Measurements from ENCODE around the gene WNT1.

Gene WNT1

GRCh38 chr12:48982397-48983080 is 4.4 kb downstream of the WNT1 start:
- Mint-ChIP-seq H3K4me3 (no peak overlapping the region), H3K9me3 (no peaks in the 10 kb centered on the region), H3K27ac (no peak overlapping the region), H3K27me3 (peaks cover 80% of the 10 kb centered on the region), H3K4me1 (ENCODE audit: low read depth) (peaks cover 42% of the 10 kb centered on the region), H3K36me3 (ENCODE audit: low read depth) (no peaks in the 10 kb centered on the region)

- H3K4me3 Mint-ChIP-seq, result no peak overlapping the region
- peaks cover 18% of the 10 kb centered on the region for H3K4me1 Mint-ChIP-seq (ENCODE audit: low read depth)
- H3K9me3 Mint-ChIP-seq, result no peaks in the 10 kb centered on the region
- H3K27ac Mint-ChIP-seq, result no peak overlapping the region
- peaks cover 82% of the 10 kb centered on the region for H3K27me3 Mint-ChIP-seq
- no peaks in the 10 kb centered on the region for H3K36me3 Mint-ChIP-seq (ENCODE audit: low read depth)
These were observed 7.4 kb downstream of the WNT1 start for GRCh38 chr12:48985475-48985897.

DNA sequence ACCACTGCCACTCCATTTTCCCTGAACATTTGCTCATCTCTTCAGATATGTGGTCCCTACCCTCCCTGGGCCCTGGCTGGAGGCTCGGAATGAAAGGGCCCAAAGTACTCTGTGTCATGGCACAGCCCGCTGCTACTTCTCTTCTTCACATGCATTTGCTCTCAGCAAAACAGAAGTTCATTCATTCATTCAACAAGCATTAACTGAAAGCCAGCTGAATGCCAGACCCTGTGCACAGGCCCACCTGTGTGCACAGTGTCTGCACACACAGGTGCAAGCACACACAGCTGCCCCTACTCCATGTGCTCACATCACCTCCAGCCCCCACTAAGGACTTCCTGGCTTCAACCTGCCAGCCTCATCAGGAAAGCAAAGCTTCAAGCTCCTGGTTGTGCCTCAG is 7.8 kb downstream of the WNT1 start:
- H3K27ac Mint-ChIP-seq, result no peak overlapping the region
- H3K9me3 Mint-ChIP-seq, result no peaks in the 10 kb centered on the region
- peaks cover 82% of the 10 kb centered on the region for H3K27me3 Mint-ChIP-seq
- H3K36me3 Mint-ChIP-seq (ENCODE audit: low read depth), result no peaks in the 10 kb centered on the region
- H3K4me1 Mint-ChIP-seq (ENCODE audit: low read depth), result peaks cover 14% of the 10 kb centered on the region
- H3K4me3 Mint-ChIP-seq, result no peak overlapping the region

GRCh38 chr12:48986720-48987291 is 8.7 kb downstream of the WNT1 start:
- no peak overlapping the region for H3K4me3 Mint-ChIP-seq
- peaks cover 5% of the 10 kb centered on the region for H3K4me1 Mint-ChIP-seq (ENCODE audit: low read depth)
- H3K36me3 Mint-ChIP-seq (ENCODE audit: low read depth), result no peaks in the 10 kb centered on the region
- H3K9me3 Mint-ChIP-seq, result no peaks in the 10 kb centered on the region
- H3K27ac Mint-ChIP-seq, result no peak overlapping the region
- peaks cover 74% of the 10 kb centered on the region for H3K27me3 Mint-ChIP-seq

DNA sequence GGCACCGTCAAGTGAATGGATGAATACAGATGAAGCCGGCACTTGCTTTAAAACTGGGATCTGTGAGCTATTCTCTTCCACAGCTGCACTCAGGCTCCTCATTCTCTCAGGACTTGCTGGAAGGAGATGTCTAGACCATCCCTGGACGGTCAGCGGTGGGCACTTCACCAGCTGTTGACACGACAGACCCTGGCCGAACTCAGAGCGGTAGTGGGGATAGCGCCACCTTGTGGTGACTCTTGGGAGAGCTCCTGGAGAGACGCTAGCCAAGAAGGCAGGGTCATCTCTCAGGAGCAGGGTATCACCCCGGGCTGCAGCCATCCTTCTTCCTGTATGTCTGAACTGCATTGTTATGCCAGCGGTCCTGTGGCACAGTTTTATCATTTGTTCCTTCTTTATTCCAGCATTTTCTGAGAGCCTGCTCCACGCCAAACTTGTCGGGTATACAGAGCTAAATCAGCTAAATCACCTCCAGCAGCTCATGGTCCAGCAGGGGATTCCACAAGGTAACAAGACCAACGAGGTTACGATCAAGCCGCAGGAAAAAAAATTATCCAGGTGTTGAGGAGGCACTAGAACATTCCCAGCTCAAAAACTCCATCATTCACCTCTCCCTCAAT is 10.0 kb downstream of the WNT1 start:
- Mint-ChIP-seq H3K27me3 (peaks cover 65% of the 10 kb centered on the region), H3K27ac (no peak overlapping the region), H3K4me3 (no peak overlapping the region), H3K36me3 (ENCODE audit: low read depth) (no peaks in the 10 kb centered on the region), H3K9me3 (no peaks in the 10 kb centered on the region), H3K4me1 (ENCODE audit: low read depth) (no peaks in the 10 kb centered on the region)

GRCh38 chr12:48990552-48990951 is 12.4 kb downstream of the WNT1 start:
- H3K27me3 Mint-ChIP-seq, result peaks cover 62% of the 10 kb centered on the region
- no peaks in the 10 kb centered on the region for H3K9me3 Mint-ChIP-seq
- H3K4me3 Mint-ChIP-seq, result no peak overlapping the region
- no peaks in the 10 kb centered on the region for H3K36me3 Mint-ChIP-seq (ENCODE audit: low read depth)
- peaks cover 7% of the 10 kb centered on the region for H3K4me1 Mint-ChIP-seq (ENCODE audit: low read depth)
- no peak overlapping the region for H3K27ac Mint-ChIP-seq

DNA sequence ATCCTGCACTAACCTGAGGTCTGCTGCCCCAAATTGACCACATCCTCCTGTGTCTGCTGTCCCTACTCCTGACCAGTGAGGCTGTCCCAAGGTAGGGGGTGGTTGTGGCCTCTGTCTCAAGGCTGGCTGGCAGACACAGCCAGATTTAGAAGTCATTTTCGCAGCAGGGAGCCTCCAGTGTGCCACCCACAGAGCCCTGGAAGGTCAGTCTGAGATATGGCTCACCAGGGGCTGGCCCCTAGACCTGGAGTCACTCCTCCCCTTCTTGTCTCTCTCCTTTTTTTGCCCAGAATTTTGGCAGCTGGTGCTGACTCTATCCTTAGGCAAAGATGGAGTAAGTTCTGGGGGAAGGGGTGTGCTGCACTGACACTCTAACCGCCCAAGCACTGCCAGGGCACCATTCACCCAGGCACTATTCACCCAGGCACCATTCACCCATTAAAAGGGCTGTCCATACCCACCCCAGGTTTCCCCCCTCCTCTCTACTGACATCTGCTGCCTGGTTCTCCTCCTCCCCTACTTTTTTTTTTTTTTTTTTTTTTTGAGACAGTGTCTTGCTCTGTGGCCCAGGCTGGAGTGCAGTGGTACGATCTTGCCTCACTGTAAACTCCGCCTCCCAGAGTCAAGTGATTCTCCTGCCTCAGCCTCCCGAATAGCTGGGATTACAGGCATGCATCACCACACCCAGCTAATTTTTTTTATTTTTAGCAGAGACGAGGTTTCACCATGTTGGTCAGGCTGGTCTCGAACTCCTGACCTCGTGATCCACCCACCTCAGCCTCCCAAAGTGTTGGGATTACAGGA is 13.3 kb downstream of the WNT1 start:
- H3K27me3 Mint-ChIP-seq, result peaks cover 65% of the 10 kb centered on the region
- peaks cover 8% of the 10 kb centered on the region for H3K4me1 Mint-ChIP-seq (ENCODE audit: low read depth)
- H3K9me3 Mint-ChIP-seq, result no peaks in the 10 kb centered on the region
- H3K36me3 Mint-ChIP-seq (ENCODE audit: low read depth), result no peaks in the 10 kb centered on the region
- H3K4me3 Mint-ChIP-seq, result no peak overlapping the region
- H3K27ac Mint-ChIP-seq, result no peak overlapping the region

- H3K27me3 Mint-ChIP-seq, result peaks cover 59% of the 10 kb centered on the region
- H3K9me3 Mint-ChIP-seq, result no peaks in the 10 kb centered on the region
- no peak overlapping the region for H3K27ac Mint-ChIP-seq
- peaks cover 20% of the 10 kb centered on the region for H3K4me1 Mint-ChIP-seq (ENCODE audit: low read depth)
- H3K4me3 Mint-ChIP-seq, result no peak overlapping the region
- H3K36me3 Mint-ChIP-seq (ENCODE audit: low read depth), result no peaks in the 10 kb centered on the region
These were observed 15.7 kb downstream of the WNT1 start for GRCh38 chr12:48993787-48994186.

DNA sequence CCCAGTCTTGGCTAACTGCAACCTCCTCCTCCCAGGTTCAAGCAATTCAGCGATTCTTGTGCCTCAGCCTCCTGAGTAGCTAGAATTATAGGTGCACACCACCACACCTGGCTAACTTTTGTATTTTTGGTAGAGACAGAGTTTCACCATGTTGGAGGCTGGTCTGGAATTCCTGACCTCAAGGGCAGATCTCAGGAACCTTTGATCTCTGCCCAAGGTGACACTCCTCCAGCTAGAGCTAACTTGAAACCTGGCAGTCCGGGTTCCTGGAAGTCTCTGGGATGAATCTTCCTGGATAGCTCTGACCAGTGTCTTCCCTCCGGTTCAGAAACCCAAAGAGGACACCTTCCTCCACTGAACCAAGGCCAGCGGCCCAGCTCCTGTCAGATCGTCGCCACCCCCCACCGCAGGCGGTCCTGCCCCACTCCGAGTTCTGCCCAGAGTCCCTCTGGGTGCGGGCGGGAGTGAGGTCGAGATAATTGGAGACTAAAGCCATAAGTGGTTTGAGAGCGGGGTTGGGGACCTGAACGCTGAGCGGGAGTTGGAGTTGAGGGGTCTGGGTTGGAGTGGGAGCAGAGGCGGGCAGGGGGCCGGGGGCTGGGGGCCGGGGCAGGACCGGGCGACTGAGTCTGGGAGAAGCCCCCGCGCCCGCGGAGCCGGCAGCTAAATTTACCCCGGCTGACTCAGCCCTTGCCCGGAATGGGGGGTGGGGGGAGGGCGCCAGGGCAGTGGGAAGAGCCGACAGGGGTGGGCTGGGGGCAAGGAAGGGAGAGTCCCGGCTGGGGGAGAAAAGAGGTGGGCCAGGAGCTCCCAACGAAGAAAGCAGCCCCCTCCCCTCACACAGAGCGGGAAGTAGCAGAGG is 16.3 kb downstream of the WNT1 start:
- H3K27ac Mint-ChIP-seq, result no peak overlapping the region
- no peaks in the 10 kb centered on the region for H3K36me3 Mint-ChIP-seq (ENCODE audit: low read depth)
- no peak overlapping the region for H3K4me3 Mint-ChIP-seq
- no peaks in the 10 kb centered on the region for H3K9me3 Mint-ChIP-seq
- peaks cover 27% of the 10 kb centered on the region for H3K4me1 Mint-ChIP-seq (ENCODE audit: low read depth)
- peaks cover 52% of the 10 kb centered on the region for H3K27me3 Mint-ChIP-seq

DNA sequence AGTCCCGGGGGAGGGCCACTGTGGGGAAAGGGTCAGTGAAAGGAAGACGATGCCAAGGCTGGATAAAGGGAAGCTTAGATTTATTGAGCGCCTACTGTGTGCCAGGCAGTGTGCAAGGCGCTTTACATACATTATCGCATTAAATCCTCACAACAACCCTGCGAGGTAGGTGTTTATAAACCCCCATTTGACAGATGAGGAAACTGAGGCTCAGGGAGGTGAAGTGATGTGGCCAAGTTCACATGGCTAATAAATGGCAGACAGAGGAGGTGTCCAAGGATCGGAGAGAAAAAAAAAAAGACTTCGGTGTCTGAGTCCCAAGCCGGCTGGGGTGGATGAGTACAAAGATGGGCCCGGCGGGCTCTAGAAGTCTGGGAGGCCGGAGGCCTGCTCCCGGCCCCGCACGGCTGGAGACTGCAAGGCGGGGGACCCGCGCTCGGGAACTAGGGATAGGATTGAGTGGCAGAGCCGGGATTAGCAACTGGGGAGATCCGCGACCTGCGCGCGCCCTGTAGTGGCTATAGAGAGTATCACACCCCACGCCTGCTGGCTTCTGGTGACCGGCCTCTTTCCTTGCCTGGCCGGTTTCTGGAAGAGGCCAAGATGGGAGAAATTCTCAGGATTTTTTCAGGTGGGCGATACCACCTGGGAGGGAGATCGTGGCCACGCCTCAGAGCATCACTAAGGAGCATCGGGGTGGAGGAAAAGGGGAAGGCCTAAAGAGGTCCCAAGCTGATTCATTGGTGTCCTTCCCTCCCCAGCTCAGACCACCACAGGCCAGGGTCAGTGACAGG is 17.2 kb downstream of the WNT1 start:
- Mint-ChIP-seq H3K27ac (no peak overlapping the region), H3K4me1 (ENCODE audit: low read depth) (peaks cover 35% of the 10 kb centered on the region), H3K27me3 (peaks cover 50% of the 10 kb centered on the region), H3K4me3 (peak overlapping the region; percentile 24), H3K9me3 (no peaks in the 10 kb centered on the region), H3K36me3 (ENCODE audit: low read depth) (peaks cover 1% of the 10 kb centered on the region)

DNA sequence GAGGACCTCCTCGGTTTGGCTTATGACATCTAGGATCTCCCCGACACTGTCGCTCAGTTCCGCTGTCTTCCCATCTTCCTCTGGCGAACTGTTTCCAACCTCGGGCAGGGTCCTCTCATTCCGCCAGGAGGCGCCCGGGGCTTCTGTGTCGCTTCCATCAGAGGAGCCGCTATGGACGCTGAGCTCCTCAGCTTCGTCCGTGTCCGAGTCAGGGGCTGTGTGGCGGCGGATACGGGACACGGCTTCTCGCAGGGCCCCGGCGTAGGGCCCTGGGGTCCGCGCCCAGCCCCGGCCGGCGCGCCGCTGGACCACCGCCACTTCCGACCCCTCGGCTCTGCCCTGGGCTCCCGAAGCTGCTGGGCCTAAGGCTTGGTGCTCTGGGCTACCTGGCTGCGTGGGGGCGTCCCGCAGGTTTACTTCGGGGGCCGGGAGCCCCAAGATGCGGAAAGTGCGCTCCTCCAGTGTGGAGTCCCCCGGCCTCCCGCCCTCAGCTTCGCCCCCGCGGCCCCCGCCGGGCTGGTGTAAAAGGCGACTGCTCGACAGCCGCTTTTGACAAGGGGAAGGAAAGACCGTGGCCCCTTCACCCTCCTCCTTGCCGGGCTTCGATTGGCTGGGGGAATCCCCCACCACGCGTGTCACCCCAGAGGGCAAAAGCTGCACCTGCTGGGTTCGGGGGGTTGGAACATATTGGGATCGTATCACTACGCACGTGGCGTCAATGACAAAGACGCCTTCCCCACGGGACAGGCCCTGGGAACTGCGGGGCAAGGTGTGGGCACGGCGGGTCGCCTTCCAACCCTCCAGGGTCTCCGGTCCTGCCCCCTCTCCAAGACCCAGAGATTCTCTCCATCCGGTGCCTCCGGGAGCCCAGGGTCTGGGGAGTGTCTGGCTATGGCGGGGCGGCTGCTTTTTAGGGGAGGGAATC is 18.9 kb downstream of the WNT1 start:
- Mint-ChIP-seq H3K9me3 (no peaks in the 10 kb centered on the region), H3K27me3 (peaks cover 51% of the 10 kb centered on the region), H3K4me3 (peak overlapping the region; percentile 58), H3K36me3 (ENCODE audit: low read depth) (peaks cover 17% of the 10 kb centered on the region), H3K4me1 (ENCODE audit: low read depth) (peaks cover 37% of the 10 kb centered on the region), H3K27ac (no peak overlapping the region)

DNA sequence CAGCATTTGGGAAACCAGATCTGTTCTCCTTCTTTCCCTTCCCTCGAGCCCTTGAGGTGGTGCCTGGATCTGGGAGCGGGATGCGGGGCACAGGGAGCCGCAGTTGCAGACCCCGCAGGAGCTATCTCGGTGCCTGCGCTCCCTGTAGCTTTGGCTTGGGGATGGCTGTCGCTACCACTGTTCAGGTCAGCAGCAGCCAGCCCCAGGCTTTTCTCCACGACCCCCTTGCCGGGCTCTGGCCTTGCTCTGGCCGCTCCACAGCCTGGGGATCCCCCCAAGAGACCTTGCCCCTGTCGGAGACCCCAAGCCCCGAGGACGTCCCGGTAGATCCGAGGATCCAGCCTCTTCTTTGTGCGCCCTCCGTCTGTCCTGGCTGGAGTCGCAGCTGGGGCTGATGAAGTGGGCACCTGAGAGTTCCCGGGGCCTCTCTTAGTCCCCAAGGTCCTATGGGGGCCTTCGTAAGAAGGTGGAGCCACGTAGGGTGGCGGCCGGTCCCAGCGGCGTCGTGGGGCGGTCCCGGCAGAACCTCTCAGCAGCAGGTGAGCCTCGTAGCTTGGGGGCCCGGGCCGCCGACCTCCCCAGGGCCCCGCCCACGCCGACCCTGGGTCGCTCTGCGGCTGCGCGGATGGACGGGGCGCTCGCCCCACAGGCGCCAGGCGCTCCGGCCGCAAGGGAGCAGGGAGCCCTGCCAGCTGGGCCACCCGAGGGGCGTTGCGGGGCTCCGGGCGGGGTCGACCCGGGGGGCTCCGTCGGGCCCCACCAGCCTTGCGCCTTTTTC is 19.8 kb downstream of the WNT1 start:
- Mint-ChIP-seq H3K27ac (no peak overlapping the region), H3K4me3 (peak overlapping the region; percentile 58), H3K27me3 (peaks cover 49% of the 10 kb centered on the region), H3K4me1 (ENCODE audit: low read depth) (peaks cover 37% of the 10 kb centered on the region), H3K36me3 (ENCODE audit: low read depth) (peaks cover 26% of the 10 kb centered on the region), H3K9me3 (no peaks in the 10 kb centered on the region)

Data from stimulated activated naive CD8-positive, alpha-beta T cell treated with anti-CD3 and anti-CD28 coated beads, Interleukin-15, Interleukin-2, amounts not matched to agents 100 ng/mL and 50 ng/mL, for 24 hours (primary cell).